ENCODE measurements around the gene TRPM3. TPM values are rescaled to one million over a fixed set of nuclear protein-coding genes. Genes with fewer than 3 reads are reported as not detected.

Gene TRPM3
- total RNA-seq, 4 donors from 2014 or later: 0.51 to 8.4 (median 3.3) TPM

- Histone ChIP-seq H3K4me1 (peaks cover 0 to 5% of the 10 kb centered on the region in 2 donors), H3K9me3 (no peaks in the 10 kb centered on the region), H3K36me3 (no peaks in the 10 kb centered on the region), H3K27me3 (no peaks in the 10 kb centered on the region), H3K27ac (peak overlapping the region; percentile 2 to 50), H3K4me3 (no peak overlapping the region)
- intact Hi-C loops (cut with DNase I; ENCODE audit: low total_unique reads): loop anchor here (10.0 kb wide), 3 partner anchors 255 to 635 kb away; no protein-coding TSS in a partner anchor
- no peak for TF ChIP-seq CTCF (IDR thresholded peaks at IDR 0.05)
- TF ChIP-seq POLR2A (IDR thresholded peaks at IDR 0.05): no peak
- peak; percentile 72 to 76 for DNase-seq
These were observed 511.7 kb downstream of the TRPM3 start for GRCh38 chr9:70609542-70610286.

- Histone ChIP-seq H3K4me1 (peaks cover 0 to 5% of the 10 kb centered on the region in 2 donors), H3K4me3 (no peak overlapping the region), H3K36me3 (no peaks in the 10 kb centered on the region), H3K9me3 (no peaks in the 10 kb centered on the region), H3K27ac (peak overlapping the region; percentile 2 to 50), H3K27me3 (no peaks in the 10 kb centered on the region)
- intact Hi-C loops (cut with DNase I; ENCODE audit: low total_unique reads): loop anchor here (10.0 kb wide), 3 partner anchors 254 to 634 kb away; no protein-coding TSS in a partner anchor
- no peak for DNase-seq
- TF ChIP-seq CTCF (IDR thresholded peaks at IDR 0.05) (no peak), POLR2A (IDR thresholded peaks at IDR 0.05) (no peak)
These were observed 512.4 kb downstream of the TRPM3 start for GRCh38 chr9:70609011-70609410.

GRCh38 chr9:70607926-70608325, 513.5 kb downstream of the TRPM3 start:
- Histone ChIP-seq H3K36me3 (no peaks in the 10 kb centered on the region), H3K27ac (no peak overlapping the region), H3K27me3 (no peaks in the 10 kb centered on the region), H3K4me3 (no peak overlapping the region), H3K9me3 (no peaks in the 10 kb centered on the region), H3K4me1 (peaks cover 0 to 5% of the 10 kb centered on the region in 2 donors)
- no peak for DNase-seq
- intact Hi-C loops (cut with DNase I; ENCODE audit: low total_unique reads): loop anchor here (10.0 kb wide), 3 partner anchors 253 to 633 kb away; no protein-coding TSS in a partner anchor
- TF ChIP-seq POLR2A (IDR thresholded peaks at IDR 0.05): no peak
- no peak for TF ChIP-seq CTCF (IDR thresholded peaks at IDR 0.05)

GRCh38 chr9:70607329-70607728, 514.1 kb downstream of the TRPM3 start:
- Histone ChIP-seq H3K4me1 (peaks cover 0 to 5% of the 10 kb centered on the region in 2 donors), H3K27me3 (no peaks in the 10 kb centered on the region), H3K4me3 (no peak overlapping the region), H3K27ac (no peak overlapping the region), H3K36me3 (no peaks in the 10 kb centered on the region), H3K9me3 (no peaks in the 10 kb centered on the region)
- intact Hi-C loops (cut with DNase I; ENCODE audit: low total_unique reads): loop anchor here (10.0 kb wide), 3 partner anchors 253 to 633 kb away; no protein-coding TSS in a partner anchor
- no peak for TF ChIP-seq CTCF (IDR thresholded peaks at IDR 0.05)
- TF ChIP-seq POLR2A (IDR thresholded peaks at IDR 0.05): no peak
- no peak for DNase-seq

GRCh38 chr9:70603020-70603411, 518.4 kb downstream of the TRPM3 start:
- intact Hi-C loops (cut with DNase I; ENCODE audit: low total_unique reads): loop anchor here (5.0 to 10.0 kb wide), 5 partner anchors 121 to 628 kb away; partner anchors contain the start of gene KLF9

More at GRCh38 chr9:70603020-70603411, 518.4 kb downstream of the TRPM3 start:
- no peaks in the 10 kb centered on the region for H3K9me3 ChIP-seq
- no peaks in the 10 kb centered on the region for H3K36me3 ChIP-seq
- H3K27me3 ChIP-seq: no peaks in the 10 kb centered on the region
- no peak for TF ChIP-seq CTCF (IDR thresholded peaks at IDR 0.05)
- peak overlapping the region; percentile 93 for H3K27ac ChIP-seq
- no peak overlapping the region for H3K4me3 ChIP-seq
- DNase-seq: no peak
- peaks cover 0 to 12% of the 10 kb centered on the region in 2 donors for H3K4me1 ChIP-seq
